DND-41 (cell line): Measurements from ENCODE around the gene CCN5.

Experiments used
- ATAC-seq: fragments of 200-7000 bp; cut with Tn5 transposase; 3 replicates; pipeline ENCODE4 v1.9.1; 2021; ENCODE audit warnings: low read depth; ENCODE audit not compliant: insufficient read depth
- DNase-seq: peaks from one replicate; pipeline ENCODE4 v3.0.0-alpha.2; 2020
- H2AFZ ChIP-seq: 2 replicates; pipeline ENCODE4 v1.6.0; 2012; ENCODE audit warnings: low read depth, low read length
- H3K27ac ChIP-seq: 2 replicates; pipeline ENCODE4 v1.5.1; 2012; ENCODE audit warnings: low read length, inconsistent platforms
- H3K27me3 ChIP-seq: fragments of 200-600 bp; sonication (generic); 2 replicates; pipeline ENCODE4 v1.6.0; 2012; ENCODE audit warnings: low read length, mild to moderate bottlenecking, inconsistent platforms; ENCODE audit not compliant: insufficient read depth, poor library complexity
- H3K36me3 ChIP-seq: 2 replicates; pipeline ENCODE4 v1.5.1; 2012; ENCODE audit warnings: low read length, inconsistent platforms; ENCODE audit not compliant: insufficient read depth
- H3K4me1 ChIP-seq: 2 replicates; pipeline ENCODE4 v1.5.1; 2012; ENCODE audit warnings: mild to moderate bottlenecking, low read length; ENCODE audit not compliant: insufficient read depth
- H3K4me2 ChIP-seq: 2 replicates; pipeline ENCODE4 v1.6.0; 2012; ENCODE audit warnings: mild to moderate bottlenecking, moderate library complexity, low read length, inconsistent platforms; ENCODE audit not compliant: insufficient read depth
- H3K4me3 ChIP-seq, 2 experiments: fragments of 200-600 bp in 1 of 2; shearing (Covaris generic) in 1 of 2; 2 replicates each; pipeline ENCODE4 v1.5.1; 2012 to 2016; ENCODE audit warnings: inconsistent platforms in 2 of 2, low read length in 2 of 2, mild to moderate bottlenecking in 2 of 2, low read depth in 1 of 2, moderate library complexity in 1 of 2
- H3K79me2 ChIP-seq: 2 replicates; pipeline ENCODE4 v1.6.0; 2012; ENCODE audit warnings: low read length, inconsistent platforms; ENCODE audit not compliant: insufficient read depth
- H3K9ac ChIP-seq: 2 replicates; pipeline ENCODE4 v1.6.0; 2012; ENCODE audit warnings: low read depth, mild to moderate bottlenecking, inconsistent platforms, low read length, moderate library complexity
- H3K9me3 ChIP-seq: 2 replicates; pipeline ENCODE4 v1.5.1; 2012; ENCODE audit warnings: low read length, moderate library complexity, mild to moderate bottlenecking, inconsistent platforms; ENCODE audit not compliant: insufficient read depth, severe bottlenecking
- H4K20me1 ChIP-seq: 2 replicates; pipeline ENCODE4 v1.6.0; 2012; ENCODE audit warnings: low read length; ENCODE audit not compliant: insufficient read depth
- CTCF ChIP-seq: IDR thresholded peaks from 2 replicates; pipeline ENCODE4 v1.5.1; 2012; ENCODE audit warnings: borderline replicate concordance, low read length, moderate library complexity, mild to moderate bottlenecking; ENCODE audit not compliant: poor library complexity, severe bottlenecking; ENCODE audit errors: extremely low read depth
- EZH2 ChIP-seq: IDR thresholded peaks from 3 replicates; pipeline ENCODE4 v1.6.1; 2012; ENCODE audit warnings: borderline replicate concordance, low read depth, mild to moderate bottlenecking, moderate library complexity, low read length, inconsistent platforms; ENCODE audit not compliant: severe bottlenecking

CCN5 gene

GRCh38 chr20:44738813-44739477 lies 23.8 kb downstream of the CCN5 start:
- Histone ChIP-seq H3K27me3 (peaks cover 9% of the 10 kb centered on the region), H3K4me2 (peak overlapping the region; percentile 54; the same call in 1 of the 2 replicates), H3K4me3 (peak overlapping the region in 1 of 2 experiments; percentile 48; a peak in 2 of 4 replicates), H3K27ac (no peak overlapping the region), H3K9me3 (no peaks in the 10 kb centered on the region), H3K9ac (no peak overlapping the region), H3K4me1 (peaks cover 18% of the 10 kb centered on the region; the same call in 1 of the 2 replicates), H3K36me3 (no peaks in the 10 kb centered on the region), H3K79me2 (no peaks in the 10 kb centered on the region), H4K20me1 (no peaks in the 10 kb centered on the region), H2AFZ (peak overlapping the region; percentile 64; the same call in 1 of the 2 replicates)
- peak; percentile 74 for DNase-seq
- TF ChIP-seq EZH2 (no peak), CTCF (no peak)
- ATAC-seq: peak; percentile 86

GRCh38 chr20:44739942-44740341 lies 24.8 kb downstream of the CCN5 start:
- H3K9ac ChIP-seq: no peak overlapping the region
- TF ChIP-seq EZH2 (no peak), CTCF (no peak)
- ATAC-seq (no peak), DNase-seq (no peak)
- no peak overlapping the region for H2AFZ ChIP-seq
- no peak overlapping the region for H3K4me2 ChIP-seq
- peaks cover 18% of the 10 kb centered on the region; the same call in 1 of the 2 replicates for H3K4me1 ChIP-seq
- no peaks in the 10 kb centered on the region for H3K9me3 ChIP-seq
- no peak overlapping the region for H3K4me3 ChIP-seq
- H3K36me3 ChIP-seq: no peaks in the 10 kb centered on the region
- no peak overlapping the region for H3K27ac ChIP-seq
- H4K20me1 ChIP-seq: no peaks in the 10 kb centered on the region
- peaks cover 18% of the 10 kb centered on the region for H3K27me3 ChIP-seq
- no peaks in the 10 kb centered on the region for H3K79me2 ChIP-seq

- peaks cover 38% of the 10 kb centered on the region for H3K27me3 ChIP-seq
- H4K20me1 ChIP-seq: no peaks in the 10 kb centered on the region
- no peaks in the 10 kb centered on the region for H3K9me3 ChIP-seq
- H3K4me2 ChIP-seq: no peak overlapping the region
- H3K79me2 ChIP-seq: no peaks in the 10 kb centered on the region
- H3K27ac ChIP-seq: no peak overlapping the region
- no peak overlapping the region for H3K4me3 ChIP-seq
- no peak overlapping the region for H3K9ac ChIP-seq
- H3K36me3 ChIP-seq: no peaks in the 10 kb centered on the region
- ATAC-seq (no peak), DNase-seq (no peak)
- TF ChIP-seq CTCF (no peak), EZH2 (no peak)
- H3K4me1 ChIP-seq: peaks cover 9% of the 10 kb centered on the region; the same call in 1 of the 2 replicates
- H2AFZ ChIP-seq: no peak overlapping the region
Observed at GRCh38 chr20:44742304-44743079, 27.3 kb downstream of the CCN5 start.
